DMS153 treated with DMSO at 0.1 percent for 48 hours (cell line): ENCODE results near the gene GNS.

Experiments used
- DNase-seq: peaks from one replicate; lab custom pipeline; 2025; ENCODE audit not compliant: unreplicated experiment; lab: John Stamatoyannopoulos, UW

Gene GNS

GRCh38 chr12:64737539-64737938 is 21.7 kb downstream of the GNS start:
- DNase-seq: peak; percentile 3

GRCh38 chr12:64736771-64737170 is 22.4 kb downstream of the GNS start:
- DNase-seq: no peak

GRCh38 chr12:64735442-64735841 is 23.8 kb downstream of the GNS start:
- DNase-seq: no peak

GRCh38 chr12:64733857-64734256 is 25.3 kb downstream of the GNS start:
- DNase-seq: peak; percentile 4

GRCh38 chr12:64731683-64732082 is 27.5 kb downstream of the GNS start:
- DNase-seq: no peak

GRCh38 chr12:64730588-64730969 is 28.6 kb downstream of the GNS start:
- no peak for DNase-seq

- DNase-seq: no peak
Observed at GRCh38 chr12:64729909-64730587, 29.2 kb downstream of the GNS start.

- no peak for DNase-seq
Observed at GRCh38 chr12:64724201-64724745, 34.9 kb downstream of the GNS start.

GRCh38 chr12:64723630-64724029 is 35.6 kb downstream of the GNS start:
- no peak for DNase-seq

- no peak for DNase-seq
Observed at GRCh38 chr12:64722835-64723234, 36.4 kb downstream of the GNS start.

GRCh38 chr12:64720884-64721283 is 38.3 kb downstream of the GNS start:
- DNase-seq: no peak

GRCh38 chr12:64718649-64719048 is 40.6 kb downstream of the GNS start:
- no peak for DNase-seq

- no peak for DNase-seq
Observed at GRCh38 chr12:64716839-64717455, 42.3 kb downstream of the GNS start.

GRCh38 chr12:64716371-64716770 is 42.8 kb downstream of the GNS start:
- DNase-seq: no peak

GRCh38 chr12:64714551-64714968 is 44.6 kb downstream of the GNS start:
- no peak for DNase-seq

- DNase-seq: no peak
Observed at GRCh38 chr12:64713376-64713775, 45.8 kb downstream of the GNS start.

- DNase-seq: no peak
Observed at GRCh38 chr12:64709429-64709828, 49.8 kb downstream of the GNS start.

- DNase-seq: no peak
Observed at GRCh38 chr12:64707926-64708325, 51.3 kb downstream of the GNS start.

- DNase-seq: no peak
Observed at GRCh38 chr12:64707362-64707761, 51.8 kb downstream of the GNS start.

- DNase-seq: no peak
Observed at GRCh38 chr12:64706857-64707256, 52.3 kb downstream of the GNS start.

GRCh38 chr12:64706306-64706705 is 52.9 kb downstream of the GNS start:
- DNase-seq: no peak

- DNase-seq: no peak
Observed at GRCh38 chr12:64701283-64701682, 57.9 kb downstream of the GNS start.

GRCh38 chr12:64700532-64700931 is 58.7 kb downstream of the GNS start:
- no peak for DNase-seq
